ENCODE results near the gene LEF1. TPM values are rescaled to one million over a fixed set of nuclear protein-coding genes. Genes with fewer than 3 reads are reported as not detected.

LEF1 gene
- total RNA-seq, 1 experiment from 2014 or later: 2.8 TPM

- BruUV-seq (replicated peaks): no TSS peak
- Histone ChIP-seq H3K4me1 (replicated peaks; ENCODE audit: insufficient read depth) (no peaks in the 10 kb centered on the region), H3K9me2 (ENCODE audit: insufficient read depth) (no peaks in the 10 kb centered on the region), H3K27ac (no peak overlapping the region), H3K79me2 (ENCODE audit: low read depth) (no peaks in the 10 kb centered on the region), H3K4me3 (no peak overlapping the region), H3F3A (ENCODE audit: insufficient read depth, low read depth) (no peaks in the 10 kb centered on the region), H2AFZ (no peak overlapping the region), H3K36me3 (ENCODE audit: low read depth) (no peaks in the 10 kb centered on the region), H3K4me2 (no peak overlapping the region), H3K9me3 (ENCODE audit: insufficient read depth, low read depth) (no peaks in the 10 kb centered on the region), H3K27me3 (ENCODE audit: insufficient read depth, low read depth) (no peaks in the 10 kb centered on the region), H4K20me1 (ENCODE audit: insufficient read depth) (no peaks in the 10 kb centered on the region)
- no peak for TF ChIP-seq EZH2 (IDR thresholded peaks at IDR 0.05; ENCODE audit: low read depth)
- no peak for TF ChIP-seq CTCF (conservative IDR thresholded peaks at IDR 0.05)
- POLR2A ChIA-PET (ENCODE audit: unreplicated experiment): no interaction called here
- DNase-seq: no peak
- intact Hi-C loops (cut with micrococcal nuclease; ENCODE audit: unreplicated experiment): loop anchor here (1.0 to 10.0 kb wide), 2 partner anchors 542 to 1365 kb away; no protein-coding TSS in a partner anchor
- CTCF ChIA-PET: no interaction called here
Measured at GRCh38 chr4:108029731-108030130, 139.0 kb downstream of the LEF1 start.

GRCh38 chr4:108029016-108029720 is 139.6 kb downstream of the LEF1 start:
- BruUV-seq (replicated peaks): no TSS peak
- no peaks in the 10 kb centered on the region for H4K20me1 ChIP-seq (ENCODE audit: insufficient read depth)
- intact Hi-C loops (cut with micrococcal nuclease; ENCODE audit: unreplicated experiment): no loop called here
- DNase-seq: no peak
- no peaks in the 10 kb centered on the region for H3K27me3 ChIP-seq (ENCODE audit: insufficient read depth, low read depth)
- H3K4me3 ChIP-seq: no peak overlapping the region
- H3K4me1 ChIP-seq (replicated peaks; ENCODE audit: insufficient read depth): no peaks in the 10 kb centered on the region
- no peak overlapping the region for H3K27ac ChIP-seq
- no peaks in the 10 kb centered on the region for H3K9me2 ChIP-seq (ENCODE audit: insufficient read depth)
- no peaks in the 10 kb centered on the region for H3K36me3 ChIP-seq (ENCODE audit: low read depth)
- no peak overlapping the region for H2AFZ ChIP-seq
- no peaks in the 10 kb centered on the region for H3K79me2 ChIP-seq (ENCODE audit: low read depth)
- ChIA-PET CTCF (no interaction called here), POLR2A (ENCODE audit: unreplicated experiment) (no interaction called here)
- no peaks in the 10 kb centered on the region for H3F3A ChIP-seq (ENCODE audit: insufficient read depth, low read depth)
- TF ChIP-seq CTCF (conservative IDR thresholded peaks at IDR 0.05): no peak
- TF ChIP-seq EZH2 (IDR thresholded peaks at IDR 0.05; ENCODE audit: low read depth): no peak
- H3K9me3 ChIP-seq (ENCODE audit: insufficient read depth, low read depth): no peaks in the 10 kb centered on the region
- no peak overlapping the region for H3K4me2 ChIP-seq

GRCh38 chr4:108024878-108025165 is 143.9 kb downstream of the LEF1 start:
- no peaks in the 10 kb centered on the region for H3K9me3 ChIP-seq (ENCODE audit: insufficient read depth, low read depth)
- no peaks in the 10 kb centered on the region for H3F3A ChIP-seq (ENCODE audit: insufficient read depth, low read depth)
- DNase-seq: no peak
- no peaks in the 10 kb centered on the region for H3K79me2 ChIP-seq (ENCODE audit: low read depth)
- TF ChIP-seq CTCF (conservative IDR thresholded peaks at IDR 0.05): no peak
- no peak for TF ChIP-seq EZH2 (IDR thresholded peaks at IDR 0.05; ENCODE audit: low read depth)
- no peaks in the 10 kb centered on the region for H3K4me1 ChIP-seq (replicated peaks; ENCODE audit: insufficient read depth)
- H2AFZ ChIP-seq: no peak overlapping the region
- POLR2A ChIA-PET (ENCODE audit: unreplicated experiment): no interaction called here
- no peak overlapping the region for H3K4me2 ChIP-seq
- no peak overlapping the region for H3K27ac ChIP-seq
- H3K27me3 ChIP-seq (ENCODE audit: insufficient read depth, low read depth): no peaks in the 10 kb centered on the region
- no peaks in the 10 kb centered on the region for H4K20me1 ChIP-seq (ENCODE audit: insufficient read depth)
- H3K36me3 ChIP-seq (ENCODE audit: low read depth): no peaks in the 10 kb centered on the region
- BruUV-seq (replicated peaks): no TSS peak
- H3K9me2 ChIP-seq (ENCODE audit: insufficient read depth): no peaks in the 10 kb centered on the region
- CTCF ChIA-PET: no interaction called here
- intact Hi-C loops (cut with micrococcal nuclease; ENCODE audit: unreplicated experiment): no loop called here
- no peak overlapping the region for H3K4me3 ChIP-seq
